ENCODE measurements around the gene MLLT3.

MLLT3 gene

DNA sequence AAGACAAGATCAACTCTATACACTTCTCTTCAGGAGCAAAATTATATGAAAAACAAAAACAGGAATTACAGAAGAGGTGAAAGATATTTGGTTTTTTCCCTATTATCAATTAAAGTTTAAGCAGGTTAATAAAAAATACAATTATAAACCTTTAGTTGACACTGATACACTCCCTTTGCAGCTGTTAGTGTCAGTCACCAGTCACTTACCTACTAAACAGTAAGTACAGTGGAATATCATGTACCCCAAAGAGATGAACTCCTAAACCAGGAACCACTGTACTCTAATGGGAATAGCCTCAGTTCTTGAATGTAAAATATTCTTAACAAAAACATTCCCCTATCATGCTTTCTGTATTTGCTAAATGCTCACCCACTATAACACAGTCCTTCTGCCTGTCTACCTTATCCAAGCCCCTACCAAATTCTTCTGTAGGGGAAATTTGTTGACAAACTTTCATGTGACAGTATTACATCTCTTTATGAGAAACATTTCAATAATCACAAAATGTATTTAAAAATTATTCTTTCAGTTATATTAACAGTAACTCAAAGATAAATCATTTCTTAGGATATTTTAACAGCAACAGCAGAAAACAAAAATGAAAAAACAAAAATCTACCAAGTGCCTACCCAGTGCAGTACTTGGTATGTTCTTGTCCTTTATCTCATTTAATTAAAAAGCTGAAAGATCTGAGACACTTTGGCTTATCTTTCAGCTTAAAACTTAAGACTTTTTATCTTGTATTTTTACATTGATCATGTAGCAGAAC is 212.8 kb downstream of the MLLT3 start:
- Histone ChIP-seq H3K27me3 (ENCODE audit: insufficient read depth, poor library complexity, severe bottlenecking) (no peaks in the 10 kb centered on the region), H3K27ac (ENCODE audit: poor library complexity, severe bottlenecking) (no peak overlapping the region), H3K4me1 (ENCODE audit: insufficient read depth, poor library complexity, severe bottlenecking) (no peaks in the 10 kb centered on the region), H3K36me3 (ENCODE audit: low read depth) (no peaks in the 10 kb centered on the region), H3K9me3 (ENCODE audit: severe bottlenecking) (no peaks in the 10 kb centered on the region), H3K4me3 (ENCODE audit: severe bottlenecking) (no peak overlapping the region)
- ATAC-seq (ENCODE audit: low read depth) (no peak), DNase-seq (ENCODE audit: low spot score) (no peak)
- TF ChIP-seq, protein P1, sequence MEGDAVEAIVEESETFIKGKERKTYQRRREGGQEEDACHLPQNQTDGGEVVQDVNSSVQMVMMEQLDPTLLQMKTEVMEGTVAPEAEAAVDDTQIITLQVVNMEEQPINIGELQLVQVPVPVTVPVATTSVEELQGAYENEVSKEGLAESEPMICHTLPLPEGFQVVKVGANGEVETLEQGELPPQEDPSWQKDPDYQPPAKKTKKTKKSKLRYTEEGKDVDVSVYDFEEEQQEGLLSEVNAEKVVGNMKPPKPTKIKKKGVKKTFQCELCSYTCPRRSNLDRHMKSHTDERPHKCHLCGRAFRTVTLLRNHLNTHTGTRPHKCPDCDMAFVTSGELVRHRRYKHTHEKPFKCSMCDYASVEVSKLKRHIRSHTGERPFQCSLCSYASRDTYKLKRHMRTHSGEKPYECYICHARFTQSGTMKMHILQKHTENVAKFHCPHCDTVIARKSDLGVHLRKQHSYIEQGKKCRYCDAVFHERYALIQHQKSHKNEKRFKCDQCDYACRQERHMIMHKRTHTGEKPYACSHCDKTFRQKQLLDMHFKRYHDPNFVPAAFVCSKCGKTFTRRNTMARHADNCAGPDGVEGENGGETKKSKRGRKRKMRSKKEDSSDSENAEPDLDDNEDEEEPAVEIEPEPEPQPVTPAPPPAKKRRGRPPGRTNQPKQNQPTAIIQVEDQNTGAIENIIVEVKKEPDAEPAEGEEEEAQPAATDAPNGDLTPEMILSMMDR (IDR thresholded peaks at IDR 0.05; ENCODE audit: poor library complexity, severe bottlenecking): no peak

DNA sequence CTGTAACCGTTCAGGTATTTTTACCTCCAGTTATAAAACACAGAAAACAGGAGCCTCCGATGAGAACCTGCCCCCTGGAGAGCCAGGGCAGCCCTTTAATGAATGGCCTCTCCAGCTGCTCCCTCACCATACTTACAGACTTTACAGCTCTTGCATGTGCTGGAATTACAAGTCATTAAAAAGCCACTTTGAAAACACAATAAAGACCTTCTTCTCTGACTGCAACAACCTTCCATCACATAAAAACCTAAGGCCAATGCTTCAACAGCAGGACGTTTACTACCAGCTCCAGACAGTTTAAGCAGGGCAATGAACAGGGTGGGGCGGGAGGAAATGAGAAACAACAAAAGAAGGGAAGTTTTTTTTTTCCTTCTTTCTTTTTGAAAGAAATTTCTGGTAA is 213.8 kb downstream of the MLLT3 start:
- H3K36me3 ChIP-seq (ENCODE audit: low read depth): no peaks in the 10 kb centered on the region
- no peaks in the 10 kb centered on the region for H3K4me1 ChIP-seq (ENCODE audit: insufficient read depth, poor library complexity, severe bottlenecking)
- no peak overlapping the region for H3K27ac ChIP-seq (ENCODE audit: poor library complexity, severe bottlenecking)
- no peaks in the 10 kb centered on the region for H3K9me3 ChIP-seq (ENCODE audit: severe bottlenecking)
- TF ChIP-seq, protein P1 (IDR thresholded peaks at IDR 0.05; ENCODE audit: poor library complexity, severe bottlenecking): no peak
- ATAC-seq (ENCODE audit: low read depth): no peak
- H3K27me3 ChIP-seq (ENCODE audit: insufficient read depth, poor library complexity, severe bottlenecking): no peaks in the 10 kb centered on the region
- no peak for DNase-seq (ENCODE audit: low spot score)
- H3K4me3 ChIP-seq (ENCODE audit: severe bottlenecking): no peak overlapping the region

DNA sequence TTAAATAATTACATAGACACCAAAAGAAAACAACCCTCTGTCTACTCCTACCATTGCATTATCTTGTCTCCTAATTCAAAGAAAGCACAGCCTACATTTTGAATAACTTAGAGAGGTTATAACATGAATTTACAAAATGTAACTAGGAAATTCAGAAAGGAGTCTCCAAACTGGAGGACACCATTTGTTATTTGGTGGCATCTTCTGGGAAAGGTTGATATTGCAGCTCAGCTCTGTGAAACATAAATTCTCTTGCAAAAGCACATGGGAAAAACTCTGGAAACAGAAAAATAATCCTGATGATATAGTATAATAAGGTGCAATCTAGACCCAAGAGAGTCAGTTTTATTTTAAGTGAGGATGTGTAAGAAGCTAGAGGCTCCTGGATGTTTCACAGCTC is 215.3 kb downstream of the MLLT3 start:
- Histone ChIP-seq H3K4me3 (ENCODE audit: severe bottlenecking) (no peak overlapping the region), H3K27ac (ENCODE audit: poor library complexity, severe bottlenecking) (no peak overlapping the region), H3K9me3 (ENCODE audit: severe bottlenecking) (no peaks in the 10 kb centered on the region), H3K27me3 (ENCODE audit: insufficient read depth, poor library complexity, severe bottlenecking) (no peaks in the 10 kb centered on the region), H3K4me1 (ENCODE audit: insufficient read depth, poor library complexity, severe bottlenecking) (no peaks in the 10 kb centered on the region), H3K36me3 (ENCODE audit: low read depth) (no peaks in the 10 kb centered on the region)
- TF ChIP-seq, protein P1 (IDR thresholded peaks at IDR 0.05; ENCODE audit: poor library complexity, severe bottlenecking): peak; percentile 13
- DNase-seq (ENCODE audit: low spot score): no peak
- no peak for ATAC-seq (ENCODE audit: low read depth)

DNA sequence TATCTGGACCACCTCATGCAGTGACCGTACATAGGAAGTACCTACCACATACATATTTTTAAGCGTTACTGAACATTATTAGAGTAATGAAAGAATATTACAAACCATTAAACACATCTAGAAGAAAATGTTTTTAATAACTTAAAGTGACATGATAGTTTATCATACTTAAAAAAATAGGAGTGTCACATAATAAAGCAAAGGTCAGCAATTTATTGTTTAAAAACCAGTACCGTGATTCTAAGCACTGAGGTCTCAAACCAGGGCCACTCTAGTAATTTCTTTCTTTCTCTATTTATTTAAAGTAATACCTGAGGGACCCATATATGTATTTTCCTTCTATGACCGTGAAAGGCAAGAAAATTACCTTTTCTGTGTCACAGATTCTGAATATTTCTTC is 216.0 kb downstream of the MLLT3 start:
- Histone ChIP-seq H3K27me3 (ENCODE audit: insufficient read depth, poor library complexity, severe bottlenecking) (no peaks in the 10 kb centered on the region), H3K9me3 (ENCODE audit: severe bottlenecking) (no peaks in the 10 kb centered on the region), H3K27ac (ENCODE audit: poor library complexity, severe bottlenecking) (no peak overlapping the region), H3K4me1 (ENCODE audit: insufficient read depth, poor library complexity, severe bottlenecking) (no peaks in the 10 kb centered on the region), H3K36me3 (ENCODE audit: low read depth) (no peaks in the 10 kb centered on the region), H3K4me3 (ENCODE audit: severe bottlenecking) (no peak overlapping the region)
- no peak for ATAC-seq (ENCODE audit: low read depth)
- no peak for DNase-seq (ENCODE audit: low spot score)
- TF ChIP-seq, protein P1 (IDR thresholded peaks at IDR 0.05; ENCODE audit: poor library complexity, severe bottlenecking): no peak

DNA sequence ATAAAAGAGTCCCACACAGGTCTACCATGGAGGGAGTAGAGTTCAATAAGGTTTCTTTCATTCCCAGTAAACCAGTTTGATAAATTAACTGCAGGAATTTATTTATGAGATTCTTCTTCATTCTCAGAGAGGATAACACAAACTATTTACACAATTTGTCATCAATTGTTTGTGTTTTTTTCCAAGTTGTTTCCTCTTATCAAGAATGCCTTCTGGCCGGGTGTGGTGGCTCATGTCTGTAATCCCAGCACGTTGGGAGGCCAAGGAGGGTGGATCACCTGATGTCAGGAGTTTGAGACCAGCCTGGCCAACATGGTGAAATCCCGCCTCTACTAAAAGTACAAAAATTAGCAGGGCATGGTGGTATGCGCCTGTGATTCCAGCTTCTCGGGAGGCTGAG is 216.7 kb downstream of the MLLT3 start:
- Histone ChIP-seq H3K36me3 (ENCODE audit: low read depth) (no peaks in the 10 kb centered on the region), H3K9me3 (ENCODE audit: severe bottlenecking) (no peaks in the 10 kb centered on the region), H3K27ac (ENCODE audit: poor library complexity, severe bottlenecking) (no peak overlapping the region), H3K27me3 (ENCODE audit: insufficient read depth, poor library complexity, severe bottlenecking) (no peaks in the 10 kb centered on the region), H3K4me3 (ENCODE audit: severe bottlenecking) (no peak overlapping the region), H3K4me1 (ENCODE audit: insufficient read depth, poor library complexity, severe bottlenecking) (no peaks in the 10 kb centered on the region)
- TF ChIP-seq, protein P1 (IDR thresholded peaks at IDR 0.05; ENCODE audit: poor library complexity, severe bottlenecking): no peak
- no peak for ATAC-seq (ENCODE audit: low read depth)
- no peak for DNase-seq (ENCODE audit: low spot score)

Measured in RWPE2 (cell line).